Dedifferentiated amniotic fluid mesenchymal stem cell (primary cell): Measurements from ENCODE around the gene HID1.
A peak's percentile ranks its signal among the peaks of the same experiment; 100 is the strongest.
"Not testable (repeated sequence)": the region's sequence is repeated elsewhere in the genome, so short reads cannot be mapped to it uniquely, and the experiment has no call there.

ENCODE experiments used
- DNase-seq: peaks from one replicate; pipeline ENCODE4 v3.0.0-alpha.2; 2016; ENCODE audit errors: extremely low spot score

The HID1 gene, protein sequence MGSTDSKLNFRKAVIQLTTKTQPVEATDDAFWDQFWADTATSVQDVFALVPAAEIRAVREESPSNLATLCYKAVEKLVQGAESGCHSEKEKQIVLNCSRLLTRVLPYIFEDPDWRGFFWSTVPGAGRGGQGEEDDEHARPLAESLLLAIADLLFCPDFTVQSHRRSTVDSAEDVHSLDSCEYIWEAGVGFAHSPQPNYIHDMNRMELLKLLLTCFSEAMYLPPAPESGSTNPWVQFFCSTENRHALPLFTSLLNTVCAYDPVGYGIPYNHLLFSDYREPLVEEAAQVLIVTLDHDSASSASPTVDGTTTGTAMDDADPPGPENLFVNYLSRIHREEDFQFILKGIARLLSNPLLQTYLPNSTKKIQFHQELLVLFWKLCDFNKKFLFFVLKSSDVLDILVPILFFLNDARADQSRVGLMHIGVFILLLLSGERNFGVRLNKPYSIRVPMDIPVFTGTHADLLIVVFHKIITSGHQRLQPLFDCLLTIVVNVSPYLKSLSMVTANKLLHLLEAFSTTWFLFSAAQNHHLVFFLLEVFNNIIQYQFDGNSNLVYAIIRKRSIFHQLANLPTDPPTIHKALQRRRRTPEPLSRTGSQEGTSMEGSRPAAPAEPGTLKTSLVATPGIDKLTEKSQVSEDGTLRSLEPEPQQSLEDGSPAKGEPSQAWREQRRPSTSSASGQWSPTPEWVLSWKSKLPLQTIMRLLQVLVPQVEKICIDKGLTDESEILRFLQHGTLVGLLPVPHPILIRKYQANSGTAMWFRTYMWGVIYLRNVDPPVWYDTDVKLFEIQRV

DNA sequence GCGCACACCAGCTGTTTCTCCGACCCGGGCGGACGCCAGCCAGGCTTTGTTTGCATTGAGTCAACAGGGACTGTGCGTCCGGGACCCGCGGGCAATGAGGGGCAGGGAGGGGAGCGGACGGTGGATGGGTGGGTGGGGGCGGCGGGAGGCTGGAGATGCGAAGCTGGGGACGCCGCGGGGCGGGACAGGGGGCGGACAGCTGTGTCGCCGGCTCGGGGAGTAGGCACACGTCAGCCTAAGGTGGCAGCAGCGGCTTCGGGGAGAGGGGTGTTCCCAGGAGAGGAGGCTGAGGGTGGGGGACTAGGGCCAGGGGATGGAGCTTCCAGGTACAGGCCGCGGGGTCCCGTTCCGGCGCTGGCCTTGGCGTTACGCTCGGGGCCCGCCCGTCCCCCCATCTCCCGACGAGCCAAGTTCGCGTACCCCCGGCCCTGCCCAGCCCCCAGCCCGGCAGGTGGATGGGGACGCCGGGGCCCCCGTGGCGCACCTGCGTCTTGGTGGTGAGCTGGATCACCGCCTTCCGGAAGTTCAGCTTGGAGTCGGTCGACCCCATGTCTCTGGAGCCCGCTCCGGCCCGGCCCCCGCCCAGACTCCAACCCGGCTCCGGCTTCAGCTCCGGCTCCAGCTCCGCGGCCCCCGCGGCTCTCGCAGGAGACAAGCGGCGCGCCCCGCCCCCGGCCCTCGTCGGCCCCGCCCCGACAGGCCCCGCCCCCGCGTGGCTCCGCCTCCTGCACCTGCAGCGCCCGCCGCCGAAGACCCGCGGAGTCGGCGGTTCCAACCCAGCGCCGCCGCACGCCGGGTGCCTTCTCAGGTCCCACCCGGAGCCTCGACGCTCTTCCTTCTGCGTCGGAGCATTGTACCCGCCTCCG is at the start of gene HID1:
Gene HID1 (minus strand): TSS at position 653 of the 866 bp plus-strand sequence. CDS start 103 bp downstream, at position 550.
- no peak for DNase-seq

GRCh38 chr17:75020331-75021110 is 48.0 kb upstream of the HID1 start:
- no peak for DNase-seq

- DNase-seq, result no peak
Observed at GRCh38 chr17:75019710-75020109, 47.2 kb upstream of the HID1 start.

- DNase-seq, result no peak
Observed at GRCh38 chr17:75019146-75019545, 46.6 kb upstream of the HID1 start.

- DNase-seq, result no peak
Observed at GRCh38 chr17:75013092-75013559, 40.6 kb upstream of the HID1 start.

DNA sequence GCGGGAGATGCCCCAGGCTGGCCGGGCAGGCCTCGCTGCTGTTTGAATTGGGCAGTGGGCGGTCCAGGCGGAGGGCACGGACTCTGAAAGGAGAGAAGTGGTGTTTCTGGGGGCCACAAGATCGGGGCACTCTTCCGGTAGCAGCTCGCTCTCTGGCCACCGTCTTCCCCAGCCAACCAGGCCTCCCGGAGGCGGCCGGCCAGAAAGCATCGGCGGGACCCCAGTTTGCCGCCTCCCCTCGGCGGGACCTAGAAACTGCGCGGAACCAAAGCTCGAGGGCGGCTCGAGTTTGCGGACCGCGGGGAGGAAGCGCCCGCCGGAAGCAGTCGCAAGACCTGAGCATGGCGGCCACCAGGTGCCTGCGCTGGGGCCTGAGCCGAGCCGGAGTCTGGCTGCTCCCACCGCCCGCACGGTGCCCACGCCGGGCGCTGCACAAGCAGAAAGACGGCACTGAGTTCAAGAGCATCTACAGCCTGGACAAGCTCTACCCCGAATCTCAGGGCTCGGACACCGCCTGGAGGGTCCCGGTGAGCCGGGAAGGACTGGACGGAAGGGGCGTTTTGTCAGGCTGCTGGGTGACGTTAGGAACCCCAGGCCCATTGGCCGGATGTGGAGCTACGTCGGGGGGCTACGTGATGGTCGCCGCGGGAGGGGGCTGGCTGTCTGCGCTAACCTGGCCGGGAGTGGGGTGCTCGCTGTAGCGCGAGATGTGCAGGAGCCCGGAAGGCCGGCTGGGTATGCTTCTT is 40.0 kb upstream of the HID1 start, which contains the start of gene MRPL58:
Gene MRPL58 (plus strand): TSS at position 325 of the 746 bp plus-strand sequence. CDS start 17 bp downstream, at position 342.
- peak; percentile 83 for DNase-seq

GRCh38 chr17:75012096-75012345 is 39.5 kb upstream of the HID1 start:
- DNase-seq, result no peak

- peak; percentile 23 for DNase-seq
Observed at GRCh38 chr17:75011401-75012095, 39.0 kb upstream of the HID1 start.

DNA sequence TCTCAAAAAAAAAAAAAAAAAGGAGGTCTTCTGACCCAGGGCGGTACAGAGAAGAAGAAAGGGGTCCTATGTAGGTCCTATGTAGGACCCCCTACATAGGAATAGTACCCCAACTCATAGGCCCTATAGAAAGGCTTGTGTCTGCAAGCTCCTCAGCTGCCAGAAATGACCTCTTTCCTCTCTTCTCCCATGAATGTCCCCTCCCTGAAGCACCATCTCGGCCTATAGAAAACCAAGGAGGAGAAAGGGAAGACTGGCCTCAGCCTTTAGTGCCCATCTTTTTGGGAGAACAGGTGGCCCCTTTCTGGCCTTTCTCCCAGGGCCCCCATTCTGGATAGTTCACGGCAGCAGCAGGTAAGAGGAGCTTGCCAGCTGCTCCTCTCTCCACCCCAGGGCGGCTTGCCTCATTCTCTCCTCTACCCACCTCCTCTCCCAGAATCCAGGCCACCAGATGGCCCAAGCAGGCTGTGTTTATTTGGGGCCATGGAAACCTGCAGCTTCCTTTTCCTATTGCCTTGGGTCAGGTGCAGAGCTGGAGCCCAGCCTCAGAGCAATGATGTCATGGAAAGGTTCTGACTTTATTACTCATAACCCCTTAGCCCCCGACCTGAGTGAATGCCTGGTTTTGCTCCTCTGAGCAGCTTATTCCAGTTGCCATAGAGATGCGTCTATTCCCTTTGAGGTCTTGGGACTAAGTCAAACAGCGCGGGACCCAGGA is 38.3 kb upstream of the HID1 start:
- no peak for DNase-seq

DNA sequence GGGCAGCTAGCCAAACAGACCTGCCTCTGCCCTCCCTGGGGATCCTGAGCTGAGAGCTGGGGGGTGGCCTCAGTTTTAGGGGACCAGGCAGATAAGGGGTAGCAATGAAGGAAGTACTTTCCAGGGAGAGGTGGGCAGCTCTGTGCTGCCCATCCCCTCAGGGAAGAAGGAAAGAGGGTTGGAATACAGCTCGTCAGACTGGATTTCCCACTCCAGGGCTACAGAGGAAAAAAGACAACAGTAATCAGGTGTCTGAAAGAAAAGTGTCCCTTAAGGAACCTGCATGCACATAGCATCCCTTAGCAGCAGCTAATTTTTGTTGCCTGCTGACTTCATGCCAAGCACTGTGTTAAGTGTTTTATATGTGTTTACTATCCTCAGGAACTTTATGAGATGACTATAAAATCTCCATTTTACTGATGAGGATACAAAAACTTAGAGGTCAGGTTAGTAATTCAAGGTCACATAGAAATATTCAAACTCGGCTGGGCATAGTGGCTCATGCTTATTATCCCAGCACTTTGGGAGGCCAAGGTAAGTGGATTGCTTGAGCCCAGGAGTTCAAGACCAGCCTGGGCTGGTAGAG is 36.7 kb upstream of the HID1 start:
- DNase-seq, result no peak

DNA sequence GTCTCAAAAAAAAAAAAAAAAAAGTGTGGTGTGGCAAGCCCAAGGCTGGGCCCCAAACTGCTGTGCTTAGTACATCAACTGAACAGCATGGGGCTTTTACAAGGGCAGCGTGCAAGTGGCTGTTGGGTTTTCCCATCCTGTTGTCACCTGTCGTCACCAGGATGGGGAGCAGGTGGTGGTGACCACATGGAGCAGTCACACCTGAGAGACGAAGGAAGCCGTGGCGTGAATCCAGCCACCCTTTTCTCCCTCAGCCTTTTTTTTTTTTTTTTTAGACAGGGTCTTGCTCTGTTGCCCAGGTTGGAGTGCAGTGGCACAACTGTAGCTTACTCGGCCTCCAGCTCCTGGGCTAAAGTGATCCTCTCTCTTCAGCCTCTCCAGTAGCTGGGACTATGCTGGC is 35.8 kb upstream of the HID1 start:
- DNase-seq, result no peak

- no peak for DNase-seq
Observed at GRCh38 chr17:75006653-75007052, 34.1 kb upstream of the HID1 start.

DNA sequence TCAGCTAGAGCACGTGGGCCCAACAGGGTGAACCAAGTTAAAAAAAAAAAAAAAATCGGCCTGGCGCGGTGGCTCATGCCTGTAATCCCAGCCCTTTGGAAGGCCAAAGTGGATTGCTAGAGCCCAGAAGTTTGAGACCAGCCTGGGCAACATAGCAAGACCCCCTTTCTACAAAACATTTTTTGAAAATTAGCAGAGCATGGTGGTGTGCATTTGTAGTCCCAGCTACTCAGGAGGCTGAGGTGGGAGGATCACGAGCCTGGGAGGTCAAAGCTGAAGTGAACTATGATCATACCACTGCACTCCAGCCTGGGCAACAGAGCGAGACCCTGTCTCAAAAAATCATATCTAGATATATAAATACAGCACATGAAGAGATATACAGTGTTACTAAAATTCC is 33.5 kb upstream of the HID1 start:
- not testable (repeated sequence) for DNase-seq

DNA sequence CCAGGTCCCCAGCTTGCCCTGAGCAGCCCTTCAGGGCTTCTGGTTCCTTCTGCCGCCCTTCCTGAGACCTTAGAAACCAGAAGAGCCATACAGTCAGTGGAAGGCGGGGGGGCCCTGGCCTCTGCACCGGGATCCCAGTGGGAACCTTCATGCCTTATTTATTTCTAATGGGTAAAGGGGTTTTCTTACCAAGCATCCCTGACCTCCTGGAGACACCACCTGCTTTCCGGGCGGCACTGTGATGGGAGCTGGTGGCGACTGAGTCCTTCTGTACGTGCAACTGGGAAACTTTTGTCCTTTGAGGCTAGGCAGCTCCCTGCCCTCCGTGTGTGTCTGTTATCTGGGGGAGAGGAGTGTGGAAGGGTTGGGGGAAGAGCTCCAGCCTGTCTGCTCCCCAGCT is 32.7 kb upstream of the HID1 start:
- no peak for DNase-seq

DNA sequence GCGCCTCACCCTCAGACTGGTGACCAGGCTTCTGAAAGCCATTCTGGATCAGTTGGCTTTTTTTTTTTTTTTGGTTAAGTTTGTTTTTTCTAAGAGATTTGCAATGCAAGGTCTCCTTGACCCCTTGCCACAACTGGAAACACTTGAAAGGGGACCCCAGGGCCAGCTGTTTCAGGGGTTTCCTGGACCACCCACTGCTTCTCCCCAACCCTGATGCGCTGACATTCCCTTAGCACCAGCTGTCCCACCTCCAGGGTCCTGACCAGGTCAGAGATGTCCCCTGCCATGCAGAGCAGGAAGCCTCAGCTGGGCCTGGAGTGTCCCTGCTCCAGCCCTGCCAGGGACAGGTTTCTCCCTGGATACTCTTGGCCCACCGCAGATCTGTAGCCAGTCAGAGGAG is 31.8 kb upstream of the HID1 start:
- no peak for DNase-seq

DNA sequence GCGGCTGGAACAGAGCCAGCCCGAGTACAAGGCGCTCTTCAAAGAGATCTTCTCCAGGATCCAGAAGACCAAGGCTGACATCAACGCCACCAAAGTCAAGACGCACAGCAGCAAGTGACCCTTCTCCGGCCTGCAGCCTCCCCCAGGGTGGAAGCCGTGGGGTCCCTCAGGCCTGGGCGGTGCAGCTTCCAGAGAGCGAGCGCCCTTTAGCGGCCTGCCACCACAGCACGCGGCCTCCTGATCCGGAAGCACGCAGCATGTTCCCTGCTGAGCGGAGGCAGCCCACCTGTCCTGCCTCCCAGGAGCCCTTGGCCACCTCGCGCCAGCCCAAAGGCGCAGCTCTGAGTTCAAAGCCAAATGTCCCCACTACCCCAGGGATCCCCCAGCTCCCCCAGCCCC is 31.4 kb upstream of the HID1 start:
- DNase-seq, result no peak

DNA sequence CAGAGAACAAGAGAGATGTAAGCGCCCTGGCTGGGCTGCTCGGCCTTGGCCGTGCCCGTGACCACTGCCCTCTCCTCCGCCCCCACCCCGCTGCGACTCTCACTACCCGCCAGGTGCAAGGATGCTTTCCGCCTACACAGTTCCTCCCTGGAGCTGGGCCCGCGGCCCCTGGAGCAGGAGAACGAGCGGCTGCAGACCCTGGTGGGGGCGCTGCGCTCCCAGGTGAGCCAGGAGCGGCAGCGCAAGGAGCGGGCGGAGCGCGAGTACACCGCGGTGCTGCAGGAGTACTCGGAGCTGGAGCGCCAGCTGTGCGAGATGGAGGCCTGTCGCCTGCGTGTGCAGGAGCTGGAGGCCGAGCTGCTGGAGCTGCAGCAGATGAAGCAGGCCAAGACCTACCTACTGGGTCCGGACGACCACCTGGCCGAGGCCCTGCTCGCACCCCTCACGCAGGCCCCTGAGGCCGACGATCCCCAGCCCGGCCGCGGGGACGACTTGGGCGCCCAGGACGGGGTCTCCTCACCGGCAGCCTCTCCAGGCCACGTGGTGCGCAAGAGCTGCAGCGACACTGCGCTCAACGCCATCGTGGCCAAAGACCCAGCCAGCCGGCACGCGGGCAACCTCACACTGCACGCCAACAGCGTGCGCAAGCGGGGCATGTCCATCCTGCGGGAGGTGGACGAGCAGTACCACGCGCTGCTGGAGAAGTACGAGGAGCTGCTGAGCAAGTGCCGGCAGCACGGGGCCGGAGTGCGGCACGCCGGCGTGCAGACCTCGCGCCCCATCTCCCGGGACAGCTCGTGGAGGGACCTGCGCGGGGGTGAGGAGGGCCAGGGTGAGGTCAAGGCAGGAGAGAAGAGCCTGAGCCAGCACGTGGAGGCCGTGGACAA is 30.8 kb upstream of the HID1 start:
- no peak for DNase-seq
